Measurements from ENCODE around the gene EIF4G1.

EIF4G1 gene

GRCh38 chr3:184308744-184309143, 5.7 kb upstream of the EIF4G1 start:
- H3K27ac ChIP-seq, result no peak overlapping the region

DNA sequence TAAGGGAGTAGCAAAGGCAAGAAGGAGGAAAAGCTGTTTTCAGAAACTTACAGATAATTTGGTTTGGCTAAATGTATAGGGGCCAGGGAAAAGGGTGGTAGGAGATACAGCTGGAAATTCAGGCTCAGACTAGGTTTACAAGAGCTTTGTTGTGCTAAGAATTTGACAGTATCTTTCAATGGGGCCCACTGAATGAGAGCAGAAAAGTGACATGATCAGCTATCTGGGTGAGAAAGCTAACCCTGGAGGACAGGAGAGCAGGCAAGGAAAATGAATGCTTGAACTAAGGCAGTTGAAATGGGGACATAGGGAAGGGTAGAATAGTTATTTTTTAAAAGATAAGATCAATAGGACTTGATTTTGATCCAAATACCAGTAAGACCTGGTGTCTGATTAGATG, 2.8 kb upstream of the EIF4G1 start:
- H3K27ac ChIP-seq, result no peak overlapping the region
- no peak for TF ChIP-seq CTCF (conservative IDR thresholded peaks at IDR 0.05)

More at GRCh38 chr3:184308744-184309143, 5.7 kb upstream of the EIF4G1 start:
- TF ChIP-seq CTCF (conservative IDR thresholded peaks at IDR 0.05), result 0 out of 2 replicates have a peak, but pooled peaks have one; percentile 8

DNA sequence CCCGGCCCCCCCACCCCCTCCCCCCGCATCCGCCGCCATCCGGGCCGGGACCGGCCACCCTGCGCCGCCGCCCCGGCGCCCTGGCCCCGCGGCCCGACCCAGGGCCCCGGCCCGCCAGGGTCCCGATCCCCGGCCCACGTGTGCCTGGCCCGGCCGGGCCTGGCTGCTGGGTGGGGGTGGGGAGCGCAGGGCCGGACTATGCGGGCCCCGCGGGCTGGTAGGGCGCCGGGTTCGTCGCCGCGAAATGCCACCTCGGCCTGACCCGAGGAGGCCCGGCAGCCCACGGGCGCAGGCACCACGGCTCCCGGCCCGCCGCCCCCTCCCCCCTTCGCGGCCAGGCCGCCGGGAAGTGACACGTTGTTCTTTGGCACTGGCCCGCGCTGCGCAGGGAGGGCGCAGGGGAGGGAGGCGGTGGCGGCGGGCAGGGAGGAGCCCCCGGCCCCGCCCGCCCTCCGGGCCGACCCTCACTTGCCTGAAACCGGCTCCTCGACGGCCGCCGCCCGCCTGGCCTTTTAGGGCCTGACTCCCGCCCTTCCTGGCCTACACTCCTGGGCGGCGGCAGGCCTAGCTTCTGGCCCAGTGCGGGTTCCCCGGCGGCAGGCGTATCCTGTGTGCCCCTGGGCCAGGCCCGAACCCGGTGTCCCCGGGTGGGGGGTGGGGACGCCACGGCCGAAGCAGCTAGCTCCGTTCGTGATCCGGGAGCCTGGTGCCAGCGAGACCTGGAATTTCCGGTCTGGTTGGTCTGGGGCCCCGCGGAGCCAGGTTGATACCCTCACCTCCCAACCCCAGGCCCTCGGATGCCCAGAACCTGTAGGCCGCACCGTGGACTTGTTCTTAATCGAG, 515 bp downstream of the EIF4G1 start:
- no peak for TF ChIP-seq CTCF (conservative IDR thresholded peaks at IDR 0.05)
- peak overlapping the region; percentile 93 for H3K27ac ChIP-seq

DNA sequence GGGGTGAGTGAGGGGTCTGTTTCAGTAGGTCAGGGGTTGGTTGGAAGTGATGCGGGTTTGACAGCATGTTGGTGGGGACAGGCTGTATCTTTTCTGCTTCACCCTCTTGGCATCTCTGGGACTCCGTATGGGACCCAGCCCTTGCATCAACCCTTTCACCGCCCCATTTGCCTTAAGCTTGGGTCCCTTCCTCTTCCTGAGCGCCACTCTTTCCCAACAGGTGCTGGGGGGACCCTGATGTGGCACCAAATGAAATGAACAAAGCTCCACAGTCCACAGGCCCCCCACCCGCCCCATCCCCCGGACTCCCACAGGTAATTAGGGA, 1.1 kb downstream of the EIF4G1 start:
- H3K27ac ChIP-seq, result peak overlapping the region; percentile 93
- TF ChIP-seq CTCF (conservative IDR thresholded peaks at IDR 0.05), result no peak

GRCh38 chr3:184315871-184316661, 1.7 kb downstream of the EIF4G1 start:
- peak overlapping the region; percentile 93 for H3K27ac ChIP-seq

GRCh38 chr3:184316792-184317191, 2.4 kb downstream of the EIF4G1 start:
- no peak for TF ChIP-seq CTCF (conservative IDR thresholded peaks at IDR 0.05)
- peak overlapping the region; percentile 93 for H3K27ac ChIP-seq

More at GRCh38 chr3:184315871-184316661, 1.7 kb downstream of the EIF4G1 start:
- no peak for TF ChIP-seq CTCF (conservative IDR thresholded peaks at IDR 0.05)

DNA sequence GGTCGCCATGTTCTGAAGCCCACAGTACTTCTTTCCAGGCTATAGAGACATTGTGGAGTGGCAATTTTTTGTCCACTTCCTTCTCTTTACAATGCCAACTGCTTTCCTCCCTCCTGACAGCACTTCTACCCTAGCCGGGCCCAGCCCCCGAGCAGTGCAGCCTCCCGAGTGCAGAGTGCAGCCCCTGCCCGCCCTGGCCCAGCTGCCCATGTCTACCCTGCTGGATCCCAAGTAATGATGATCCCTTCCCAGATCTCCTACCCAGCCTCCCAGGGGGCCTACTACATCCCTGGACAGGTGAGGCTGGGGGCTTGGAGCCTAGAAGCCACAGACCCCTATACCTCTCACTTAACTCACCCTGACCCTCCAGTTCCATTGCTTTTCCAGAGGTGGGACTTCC, 2.8 kb downstream of the EIF4G1 start:
- TF ChIP-seq CTCF (conservative IDR thresholded peaks at IDR 0.05), result no peak
- H3K27ac ChIP-seq, result peak overlapping the region; percentile 93; the same call in 1 of the 2 replicates

Data from VCaP (cell line).